Measurements from ENCODE around the gene AKAP13. TPM values are rescaled to one million over a fixed set of nuclear protein-coding genes. Genes with fewer than 3 reads are reported as not detected.

AKAP13 gene
- total RNA-seq, 1 experiment from 2014 or later, result 47.3 TPM

Small RNAs within 50 kb of the gene (microRNA-seq; reads per million reads assigned to microRNA genes)
- gene MIR1276 (ENCODE audit: borderline microRNAs expressed) (9.4 reads per million, percentile 46 among the genes with 10 or more reads in this experiment), gene MIR7706 (ENCODE audit: borderline microRNAs expressed) (27.1 reads per million, percentile 58 among the genes with 10 or more reads in this experiment)
